Measurements from ENCODE around the gene CRP. TPM values are rescaled to one million over a fixed set of nuclear protein-coding genes. Genes with fewer than 3 reads are reported as not detected.

CRP gene, protein sequence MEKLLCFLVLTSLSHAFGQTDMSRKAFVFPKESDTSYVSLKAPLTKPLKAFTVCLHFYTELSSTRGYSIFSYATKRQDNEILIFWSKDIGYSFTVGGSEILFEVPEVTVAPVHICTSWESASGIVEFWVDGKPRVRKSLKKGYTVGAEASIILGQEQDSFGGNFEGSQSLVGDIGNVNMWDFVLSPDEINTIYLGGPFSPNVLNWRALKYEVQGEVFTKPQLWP
- not detected in 2 replicates for total RNA-seq

DNA sequence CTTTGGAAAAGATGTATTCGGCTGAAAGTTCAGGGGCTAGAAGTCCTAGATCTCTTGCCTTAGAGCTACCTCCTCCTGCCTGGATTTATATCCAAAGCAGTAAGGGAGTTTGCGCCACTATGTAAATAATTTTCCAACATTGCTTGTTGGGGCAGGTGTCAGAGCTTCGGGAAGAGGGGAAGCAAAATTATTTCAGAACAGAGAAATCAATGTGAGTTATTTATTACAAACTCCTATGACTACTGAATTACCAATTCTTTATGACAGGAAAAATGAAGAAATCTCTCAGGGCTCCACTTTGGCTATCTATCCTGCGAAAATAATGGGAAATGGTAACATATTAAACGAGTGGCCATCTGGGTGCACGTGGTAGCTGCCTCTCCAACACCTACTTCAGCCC is at the start of gene CRP:
TSS of gene CRP (minus strand) at position 61 of the 400 bp plus-strand sequence. CDS start 104 bp downstream, outside the sequence.
- peaks cover 15% of the 10 kb centered on the region for H3K9me3 Mint-ChIP-seq
- intact Hi-C loops (cut with micrococcal nuclease), result no loop called here
- H3K27ac Mint-ChIP-seq, result no peak within 1 kb of the TSS
- H3K4me1 Mint-ChIP-seq (ENCODE audit: low read depth), result no peaks in the 10 kb centered on the region
- no peaks in the 10 kb centered on the region for H3K27me3 Mint-ChIP-seq (ENCODE audit: low read depth)
- H3K4me3 Mint-ChIP-seq (ENCODE audit: low read depth), result no peak within 1 kb of the TSS
- no peak for DNase-seq (ENCODE audit: low spot score)
- no peaks in the 10 kb centered on the region for H3K36me3 Mint-ChIP-seq (ENCODE audit: low read depth)

DNA sequence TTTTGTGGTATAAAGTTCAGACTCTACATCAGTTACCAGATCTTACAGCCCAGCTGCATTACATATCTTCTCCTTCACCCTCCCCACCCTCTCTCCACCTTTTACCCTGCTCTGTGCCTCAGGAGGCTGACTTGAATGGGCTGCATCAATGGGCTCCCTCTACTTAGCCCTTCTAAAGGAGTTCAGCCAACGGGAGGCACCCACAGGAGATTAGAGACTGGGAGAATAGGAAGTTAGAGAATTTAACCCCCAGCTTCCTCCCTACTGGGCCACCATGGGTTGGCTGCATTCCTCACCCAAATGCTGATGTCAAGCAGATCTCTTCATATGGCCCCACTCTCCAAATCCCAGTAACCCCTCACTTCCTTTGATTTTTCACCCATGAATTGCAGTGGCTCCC is 49.3 kb upstream of the CRP start:
- Mint-ChIP-seq H3K36me3 (ENCODE audit: low read depth) (no peaks in the 10 kb centered on the region), H3K4me1 (ENCODE audit: low read depth) (no peaks in the 10 kb centered on the region), H3K4me3 (ENCODE audit: low read depth) (no peak overlapping the region), H3K27me3 (ENCODE audit: low read depth) (peaks cover 3% of the 10 kb centered on the region), H3K9me3 (no peaks in the 10 kb centered on the region), H3K27ac (no peak overlapping the region)
- intact Hi-C loops (cut with micrococcal nuclease), result no loop called here
- no peak for DNase-seq (ENCODE audit: low spot score)

DNA sequence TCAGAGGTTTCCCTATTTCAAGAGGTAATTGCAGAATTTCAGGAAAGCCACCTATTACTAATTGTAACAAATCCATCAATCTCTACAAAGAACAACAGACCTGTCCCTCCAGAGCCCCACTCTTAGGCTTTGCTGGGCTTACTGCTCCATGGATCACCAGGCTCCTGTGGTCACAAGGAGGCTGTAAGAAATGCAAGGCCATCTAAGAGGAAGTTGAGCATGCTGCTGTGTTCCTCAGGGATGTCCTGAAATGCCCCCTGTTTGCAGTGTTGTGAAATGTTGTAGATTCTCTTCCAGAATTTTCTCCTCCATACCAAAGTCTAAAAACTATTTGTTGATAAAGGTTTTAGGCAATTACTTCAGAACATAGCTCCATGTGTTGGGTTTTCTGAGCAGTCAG is 42.0 kb upstream of the CRP start:
- no peaks in the 10 kb centered on the region for H3K27me3 Mint-ChIP-seq (ENCODE audit: low read depth)
- H3K27ac Mint-ChIP-seq, result no peak overlapping the region
- intact Hi-C loops (cut with micrococcal nuclease), result no loop called here
- H3K4me3 Mint-ChIP-seq (ENCODE audit: low read depth), result no peak overlapping the region
- no peaks in the 10 kb centered on the region for H3K9me3 Mint-ChIP-seq
- H3K4me1 Mint-ChIP-seq (ENCODE audit: low read depth), result no peaks in the 10 kb centered on the region
- DNase-seq (ENCODE audit: low spot score), result no peak
- H3K36me3 Mint-ChIP-seq (ENCODE audit: low read depth), result no peaks in the 10 kb centered on the region

DNA sequence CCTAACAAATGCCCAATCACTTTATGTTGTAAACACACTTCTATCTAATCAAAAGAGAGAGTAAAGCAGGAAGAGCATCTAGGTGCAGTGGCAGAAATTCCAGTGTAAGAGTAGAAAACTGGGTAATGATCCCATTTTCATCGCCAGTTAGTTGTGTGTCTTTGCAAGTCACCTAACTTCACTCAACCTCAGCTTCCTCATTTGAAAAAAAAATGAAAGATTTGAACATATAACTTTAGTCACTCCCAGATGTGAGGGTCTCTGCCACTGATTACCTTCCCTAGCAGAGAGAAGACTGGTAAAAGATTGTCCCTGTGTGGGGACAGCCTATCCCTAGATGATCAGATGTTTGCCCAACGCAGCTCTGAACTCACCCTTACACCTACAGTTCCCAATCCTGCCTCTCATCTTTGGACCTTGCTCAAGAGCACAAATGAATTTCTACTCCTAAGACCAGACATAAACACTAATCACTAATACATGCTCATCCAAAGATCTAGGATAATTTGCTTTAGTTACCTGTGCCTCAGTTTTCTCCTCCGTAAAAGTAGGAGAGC is 41.1 kb upstream of the CRP start:
- no peak for DNase-seq (ENCODE audit: low spot score)
- no peak overlapping the region for H3K4me3 Mint-ChIP-seq (ENCODE audit: low read depth)
- intact Hi-C loops (cut with micrococcal nuclease), result no loop called here
- no peaks in the 10 kb centered on the region for H3K27me3 Mint-ChIP-seq (ENCODE audit: low read depth)
- H3K4me1 Mint-ChIP-seq (ENCODE audit: low read depth), result no peaks in the 10 kb centered on the region
- H3K9me3 Mint-ChIP-seq, result no peaks in the 10 kb centered on the region
- H3K27ac Mint-ChIP-seq, result no peak overlapping the region
- no peaks in the 10 kb centered on the region for H3K36me3 Mint-ChIP-seq (ENCODE audit: low read depth)

DNA sequence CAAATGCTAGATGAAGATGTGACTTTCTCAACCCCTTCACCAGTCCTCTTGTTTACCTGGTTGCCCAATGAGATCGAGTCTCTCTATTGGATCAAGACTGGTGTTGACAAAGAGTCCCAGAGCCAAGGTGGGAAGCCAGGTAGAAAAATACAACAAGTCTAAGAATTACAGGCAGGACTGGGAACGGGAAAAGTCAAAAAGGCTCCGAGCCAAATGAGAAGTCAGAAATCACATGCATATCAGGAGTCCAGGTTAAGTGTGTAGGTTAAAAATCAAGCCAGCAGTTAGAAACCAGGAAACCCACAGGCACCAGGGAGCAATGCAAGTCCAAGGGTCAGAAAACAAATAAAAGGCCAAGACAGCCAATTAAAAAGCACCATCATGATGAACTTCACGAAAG is 39.0 kb upstream of the CRP start:
- intact Hi-C loops (cut with micrococcal nuclease), result no loop called here
- no peak overlapping the region for H3K4me3 Mint-ChIP-seq (ENCODE audit: low read depth)
- no peak for DNase-seq (ENCODE audit: low spot score)

DNA sequence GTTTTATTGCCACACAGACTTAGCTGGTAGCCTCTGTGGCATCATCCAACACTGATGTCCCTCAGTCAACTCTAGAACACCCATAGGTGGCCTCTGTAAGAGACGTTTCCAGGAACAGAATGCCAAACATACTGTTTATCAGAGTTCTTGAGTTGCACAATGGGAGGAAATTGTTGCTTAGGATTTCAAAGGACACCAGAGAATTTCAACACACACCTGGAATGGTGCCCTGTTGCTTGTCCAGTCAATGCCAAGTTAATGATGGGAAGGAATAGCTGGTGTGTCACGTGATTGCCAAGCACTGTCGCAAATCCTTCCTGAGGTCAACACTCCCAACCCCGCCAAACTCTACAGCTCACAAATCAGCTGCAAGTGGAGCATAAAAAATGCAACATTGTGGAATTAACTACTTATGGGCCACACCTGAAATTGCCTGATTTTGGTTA is 37.8 kb upstream of the CRP start:
- no peak overlapping the region for H3K4me3 Mint-ChIP-seq (ENCODE audit: low read depth)
- H3K4me1 Mint-ChIP-seq (ENCODE audit: low read depth), result no peaks in the 10 kb centered on the region
- intact Hi-C loops (cut with micrococcal nuclease), result no loop called here
- H3K27me3 Mint-ChIP-seq (ENCODE audit: low read depth), result no peaks in the 10 kb centered on the region
- H3K27ac Mint-ChIP-seq, result no peak overlapping the region
- no peaks in the 10 kb centered on the region for H3K36me3 Mint-ChIP-seq (ENCODE audit: low read depth)
- no peak for DNase-seq (ENCODE audit: low spot score)
- no peaks in the 10 kb centered on the region for H3K9me3 Mint-ChIP-seq

More for the DNA sequence above, 39.0 kb upstream of the CRP start:
- no peak overlapping the region for H3K27ac Mint-ChIP-seq
- no peaks in the 10 kb centered on the region for H3K36me3 Mint-ChIP-seq (ENCODE audit: low read depth)
- H3K4me1 Mint-ChIP-seq (ENCODE audit: low read depth), result no peaks in the 10 kb centered on the region
- no peaks in the 10 kb centered on the region for H3K27me3 Mint-ChIP-seq (ENCODE audit: low read depth)
- no peaks in the 10 kb centered on the region for H3K9me3 Mint-ChIP-seq

DNA sequence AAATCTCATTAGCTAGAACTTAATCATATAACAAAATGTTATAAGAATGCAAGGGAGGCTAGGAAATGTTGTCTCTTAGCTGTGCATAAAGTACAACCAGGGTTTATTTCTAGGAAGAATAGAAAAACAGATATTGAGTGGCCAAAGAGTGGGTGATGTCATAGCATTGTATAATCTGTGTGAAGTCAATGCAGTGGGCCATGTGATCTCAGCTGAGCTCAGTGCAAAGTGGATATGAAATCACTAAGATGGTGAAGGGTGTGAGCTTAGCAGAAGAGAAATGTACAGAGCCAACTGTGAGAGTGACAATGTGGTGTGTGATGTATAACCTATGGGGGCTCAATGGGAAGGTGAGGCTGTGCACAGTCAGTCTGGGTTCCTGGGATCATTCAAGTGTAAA is 36.6 kb upstream of the CRP start:
- DNase-seq (ENCODE audit: low spot score), result no peak
- Mint-ChIP-seq H3K27me3 (ENCODE audit: low read depth) (no peaks in the 10 kb centered on the region), H3K36me3 (ENCODE audit: low read depth) (no peaks in the 10 kb centered on the region), H3K4me1 (ENCODE audit: low read depth) (no peaks in the 10 kb centered on the region), H3K27ac (no peak overlapping the region), H3K9me3 (no peaks in the 10 kb centered on the region), H3K4me3 (ENCODE audit: low read depth) (no peak overlapping the region)
- intact Hi-C loops (cut with micrococcal nuclease), result no loop called here

DNA sequence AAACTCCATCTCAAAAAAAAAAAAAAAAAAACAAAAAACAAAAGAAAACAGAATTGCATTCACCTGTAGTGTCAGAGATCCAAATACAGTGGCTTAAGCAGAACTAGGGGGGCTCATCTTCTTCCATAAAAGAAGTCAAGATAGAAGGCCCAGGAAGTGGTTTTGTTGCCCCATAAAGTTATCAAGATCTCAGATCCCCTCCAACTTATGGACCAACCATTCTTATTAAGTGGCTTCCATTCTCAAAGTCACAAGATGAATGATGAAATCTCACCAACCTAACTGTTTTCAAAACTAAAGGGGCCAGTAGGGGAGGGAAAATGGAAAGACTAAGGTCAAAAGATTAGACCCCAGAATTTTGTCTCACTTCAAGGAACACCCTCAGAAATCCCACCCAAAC is 36.2 kb upstream of the CRP start:
- Mint-ChIP-seq H3K4me1 (ENCODE audit: low read depth) (no peaks in the 10 kb centered on the region), H3K4me3 (ENCODE audit: low read depth) (no peak overlapping the region), H3K27me3 (ENCODE audit: low read depth) (no peaks in the 10 kb centered on the region), H3K27ac (no peak overlapping the region), H3K9me3 (no peaks in the 10 kb centered on the region), H3K36me3 (ENCODE audit: low read depth) (no peaks in the 10 kb centered on the region)
- no peak for DNase-seq (ENCODE audit: low spot score)
- intact Hi-C loops (cut with micrococcal nuclease), result no loop called here

DNA sequence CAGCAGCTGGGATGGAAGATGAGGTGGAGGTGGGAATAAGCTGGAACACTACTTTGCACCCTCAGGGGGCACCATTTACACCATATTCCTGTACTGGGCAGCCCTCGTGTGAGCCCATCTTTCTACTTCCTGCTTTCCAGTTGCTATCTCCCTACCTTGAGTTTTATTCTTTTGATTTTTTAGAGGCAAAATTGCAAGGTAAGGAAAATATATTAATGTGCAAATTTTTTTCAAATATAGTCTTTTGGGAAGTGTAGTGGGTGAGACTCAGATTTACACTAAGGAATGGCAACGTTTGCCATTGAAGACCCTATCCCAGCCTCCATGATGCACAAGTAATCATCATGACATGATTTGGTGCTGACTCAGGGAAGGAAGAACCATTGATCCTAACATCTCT is 35.2 kb upstream of the CRP start:
- no peak for DNase-seq (ENCODE audit: low spot score)
- Mint-ChIP-seq H3K4me3 (ENCODE audit: low read depth) (no peak overlapping the region), H3K27me3 (ENCODE audit: low read depth) (no peaks in the 10 kb centered on the region), H3K27ac (no peak overlapping the region), H3K36me3 (ENCODE audit: low read depth) (no peaks in the 10 kb centered on the region), H3K9me3 (no peaks in the 10 kb centered on the region), H3K4me1 (ENCODE audit: low read depth) (no peaks in the 10 kb centered on the region)
- intact Hi-C loops (cut with micrococcal nuclease), result no loop called here

DNA sequence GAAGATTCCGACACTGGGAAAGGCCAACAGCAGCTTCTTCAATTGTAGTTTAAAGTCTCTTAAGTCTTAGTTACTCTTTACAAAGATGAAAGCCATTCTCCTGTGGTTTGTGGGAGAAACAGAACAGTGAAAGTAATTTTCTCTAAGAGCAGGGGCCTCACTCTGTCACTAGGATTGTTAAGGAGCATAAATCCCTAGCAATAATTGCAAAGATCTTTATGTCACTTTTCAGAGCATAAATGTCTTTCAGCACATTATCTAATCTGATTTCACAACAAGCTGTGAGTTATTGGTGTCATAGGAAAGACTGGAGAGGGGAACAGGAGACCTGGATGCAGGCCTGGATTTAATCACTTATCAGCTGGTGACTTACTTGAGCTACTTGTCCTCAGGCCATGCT is 34.0 kb upstream of the CRP start:
- Mint-ChIP-seq H3K27me3 (ENCODE audit: low read depth) (peaks cover 2% of the 10 kb centered on the region), H3K4me1 (ENCODE audit: low read depth) (no peaks in the 10 kb centered on the region), H3K9me3 (no peaks in the 10 kb centered on the region), H3K27ac (no peak overlapping the region), H3K36me3 (ENCODE audit: low read depth) (no peaks in the 10 kb centered on the region), H3K4me3 (ENCODE audit: low read depth) (no peak overlapping the region)
- DNase-seq (ENCODE audit: low spot score), result no peak
- intact Hi-C loops (cut with micrococcal nuclease), result no loop called here

DNA sequence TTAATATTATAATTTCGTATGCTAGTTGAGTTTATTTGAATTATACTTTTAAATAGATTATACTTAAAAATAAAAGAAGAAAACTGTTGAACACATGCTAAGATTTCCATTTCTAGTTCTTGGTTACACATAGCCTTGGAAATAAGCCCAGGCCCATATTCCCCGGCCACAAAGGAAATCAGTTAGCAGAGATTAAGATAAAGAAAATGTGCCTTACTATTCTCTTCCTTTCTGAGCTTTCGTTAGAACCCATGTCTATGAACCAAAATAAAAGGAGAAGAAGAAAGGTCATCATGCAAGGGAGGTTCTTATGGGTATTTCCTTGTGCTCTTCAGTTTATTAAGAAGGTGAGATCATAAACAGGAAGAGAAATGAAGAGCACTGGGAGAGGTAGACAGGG is 32.3 kb upstream of the CRP start:
- Mint-ChIP-seq H3K36me3 (ENCODE audit: low read depth) (no peaks in the 10 kb centered on the region), H3K9me3 (no peaks in the 10 kb centered on the region), H3K27me3 (ENCODE audit: low read depth) (peaks cover 2% of the 10 kb centered on the region), H3K4me3 (ENCODE audit: low read depth) (no peak overlapping the region), H3K27ac (no peak overlapping the region), H3K4me1 (ENCODE audit: low read depth) (no peaks in the 10 kb centered on the region)
- DNase-seq (ENCODE audit: low spot score), result no peak
- intact Hi-C loops (cut with micrococcal nuclease), result no loop called here

DNA sequence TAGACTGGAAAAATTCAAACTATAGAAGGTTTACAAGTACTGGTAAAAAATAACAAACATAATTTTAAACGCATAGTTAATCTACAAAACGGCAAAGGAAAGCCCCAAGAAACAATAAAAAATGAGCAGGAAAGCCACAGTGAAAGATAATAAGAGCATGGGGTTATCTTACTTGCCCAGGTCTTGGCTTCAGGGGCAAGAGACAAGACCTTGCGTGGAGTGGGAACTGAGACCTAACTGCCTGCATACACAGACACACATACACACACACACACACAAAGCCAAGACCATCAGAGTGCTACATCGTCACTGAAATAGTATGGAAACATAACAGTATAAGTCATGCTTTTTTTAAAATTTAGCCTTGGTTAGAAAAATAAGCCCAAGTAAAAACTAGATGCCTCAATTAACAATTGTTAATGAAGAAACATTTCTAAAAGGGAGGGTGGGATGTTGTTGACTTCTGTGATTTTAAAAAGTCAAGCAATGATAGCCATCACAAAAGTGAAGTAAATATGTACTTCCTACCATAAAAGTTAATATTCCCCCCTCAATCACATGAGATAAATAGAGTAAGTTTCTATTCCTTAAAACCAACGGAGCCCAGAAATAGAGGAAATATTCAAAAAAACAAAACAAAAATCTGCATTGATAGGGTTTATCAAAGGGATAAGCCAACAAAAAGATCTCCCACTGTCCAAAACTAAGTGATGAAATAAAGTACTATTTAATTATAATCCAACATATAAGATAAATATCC is 29.4 kb upstream of the CRP start:
- no peak overlapping the region for H3K4me3 Mint-ChIP-seq (ENCODE audit: low read depth)
- no peaks in the 10 kb centered on the region for H3K4me1 Mint-ChIP-seq (ENCODE audit: low read depth)
- intact Hi-C loops (cut with micrococcal nuclease), result no loop called here
- H3K27ac Mint-ChIP-seq, result no peak overlapping the region
- H3K27me3 Mint-ChIP-seq (ENCODE audit: low read depth), result peaks cover 2% of the 10 kb centered on the region
- H3K36me3 Mint-ChIP-seq (ENCODE audit: low read depth), result no peaks in the 10 kb centered on the region
- H3K9me3 Mint-ChIP-seq, result no peaks in the 10 kb centered on the region
- DNase-seq (ENCODE audit: low spot score), result no peak

DNA sequence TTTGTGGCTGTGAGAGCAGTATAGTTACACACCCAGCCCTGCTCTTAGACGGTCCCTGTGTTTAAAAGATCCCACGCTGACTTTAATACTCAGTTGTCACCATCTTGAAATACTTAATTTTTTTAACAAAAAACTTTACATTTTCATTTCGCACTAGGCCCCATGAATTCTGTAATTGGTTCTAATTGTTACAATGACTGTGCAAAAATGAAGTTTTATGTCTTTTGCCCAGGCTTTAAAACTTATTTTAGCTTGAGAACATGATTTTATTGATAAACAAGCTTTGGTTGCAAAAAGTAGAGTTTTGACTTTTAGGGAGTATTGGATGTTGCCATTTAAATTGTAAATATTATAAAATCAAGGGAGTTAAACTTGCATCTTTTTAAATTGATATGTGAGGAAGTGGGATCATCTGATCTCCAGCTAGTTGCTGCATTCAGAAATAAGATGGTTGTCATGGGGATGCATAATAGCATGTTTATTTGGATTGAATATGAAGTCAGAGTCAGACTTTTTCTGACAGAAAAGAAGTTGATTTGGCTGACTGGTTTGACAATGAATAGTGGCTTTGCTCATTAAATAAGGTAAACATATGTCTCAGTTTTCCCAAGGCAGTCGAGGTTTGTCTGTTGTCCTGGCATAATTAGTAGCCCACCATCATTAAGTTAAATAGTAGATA is 23.0 kb upstream of the CRP start:
- Mint-ChIP-seq H3K4me3 (ENCODE audit: low read depth) (no peak overlapping the region), H3K27ac (no peak overlapping the region), H3K9me3 (no peaks in the 10 kb centered on the region), H3K4me1 (ENCODE audit: low read depth) (no peaks in the 10 kb centered on the region), H3K27me3 (ENCODE audit: low read depth) (no peaks in the 10 kb centered on the region), H3K36me3 (ENCODE audit: low read depth) (no peaks in the 10 kb centered on the region)
- intact Hi-C loops (cut with micrococcal nuclease), result no loop called here
- no peak for DNase-seq (ENCODE audit: low spot score)

All from activated T-helper 2 cell treated with anti-CD3 and anti-CD28 coated beads, Interferon-gamma antibody, Interleukin-2, Interleukin-4, amounts not matched to agents 10 μg/mL and 5 μg/mL and 100 μg/mL, durations not matched to agents 14 hours and 24 hours and 36 hours (primary cell).